ENCODE measurements around the gene ARHGAP22.

DNA sequence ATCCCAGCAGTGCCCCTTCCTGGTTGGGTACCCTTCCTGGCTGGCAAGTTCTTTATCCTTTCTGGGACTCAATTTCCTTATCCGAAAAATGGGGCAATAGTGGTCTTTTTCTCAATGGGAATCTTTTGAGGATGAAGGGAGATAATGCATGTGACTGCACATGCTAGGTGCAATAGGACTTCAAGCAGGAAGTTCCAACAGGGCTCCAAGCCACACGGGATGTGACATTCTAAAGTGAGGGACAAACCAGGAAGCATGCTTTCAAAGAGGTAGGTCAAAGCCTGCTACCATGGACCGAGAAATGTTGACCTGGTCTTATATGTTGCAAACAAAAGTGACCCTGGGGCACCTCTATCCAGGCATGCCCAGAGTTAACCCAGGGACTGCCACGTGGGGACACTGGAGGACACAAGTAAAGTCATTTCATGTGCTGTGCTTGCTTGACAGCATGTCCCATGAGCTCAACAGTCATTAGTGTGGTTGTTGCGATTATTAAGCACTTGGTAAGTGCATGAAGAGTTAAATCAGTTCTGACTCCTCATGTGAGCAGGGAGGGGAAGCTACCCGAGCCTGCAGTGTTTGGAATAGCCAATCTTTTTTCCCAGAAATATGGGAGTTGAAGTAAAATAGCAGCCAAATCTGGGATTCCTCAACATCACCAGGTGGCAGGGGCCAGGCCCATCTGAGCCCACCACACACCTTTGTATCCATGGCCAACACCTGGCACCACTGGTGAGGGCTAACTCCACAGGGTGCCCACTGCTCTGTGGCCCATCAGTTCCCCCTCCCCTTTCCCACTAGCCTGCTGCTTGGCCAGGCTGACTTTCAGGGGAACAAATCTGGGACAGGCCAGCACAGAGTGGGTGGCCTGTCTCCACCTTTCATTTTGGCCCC is 5.7 kb downstream of the ARHGAP22 start:
- TF ChIP-seq CTCF (IDR thresholded peaks at IDR 0.05): no peak
- TF ChIP-seq POLR2AphosphoS5 (IDR thresholded peaks at IDR 0.05): no peak
- no peak for TF ChIP-seq POLR2A (IDR thresholded peaks at IDR 0.05; ENCODE audit: low read depth)
